ENCODE measurements around the gene PMM2.
"Not testable (repeated sequence)": the region's sequence is repeated elsewhere in the genome, so short reads cannot be mapped to it uniquely, and the experiment has no call there.

PMM2 gene

DNA sequence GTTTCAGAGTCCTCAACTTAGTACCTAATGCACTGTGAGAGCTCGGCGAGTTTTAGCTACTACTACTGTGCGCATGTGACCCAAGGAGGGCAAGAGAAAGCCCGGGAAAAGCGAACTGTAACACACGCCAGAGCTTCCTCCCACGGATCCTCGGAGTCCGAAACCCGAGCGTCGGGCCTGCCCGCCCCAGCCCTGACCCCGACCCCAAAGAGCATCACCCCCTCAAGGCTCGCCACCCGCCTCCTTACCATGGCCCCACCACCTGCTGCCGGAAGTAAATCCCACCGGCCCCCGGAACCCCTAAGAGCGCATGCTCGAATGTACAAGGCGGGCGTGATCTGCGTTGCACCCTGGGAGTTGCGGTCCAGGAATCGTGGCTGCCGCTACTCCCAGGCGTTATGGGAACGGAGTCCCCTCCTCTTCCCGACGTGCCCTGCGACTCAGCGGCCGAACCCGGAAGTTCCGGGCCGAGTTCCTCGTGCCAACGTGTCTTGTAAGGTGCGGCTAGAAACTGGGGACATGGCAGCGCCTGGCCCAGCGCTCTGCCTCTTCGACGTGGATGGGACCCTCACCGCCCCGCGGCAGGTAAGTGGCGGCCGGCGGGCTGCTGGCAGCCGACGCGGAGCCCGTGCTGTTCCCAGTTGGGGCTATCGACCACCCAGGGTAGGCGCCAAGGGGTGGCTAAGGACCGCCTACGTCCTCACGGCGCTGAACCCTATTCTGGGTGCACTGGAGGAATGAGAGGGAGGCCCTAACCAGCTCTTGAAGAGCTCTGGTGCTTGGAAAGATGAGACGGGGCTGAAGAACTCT lies at the start of gene PMM2, which contains the start of gene TMEM186:
PMM2 (plus strand) TSS at position 476 of the 810 bp plus-strand sequence; CDS start at position 520, 44 bp downstream.
TMEM186 (minus strand) TSS at position 276 of the 810 bp plus-strand sequence; CDS start at position 251, 25 bp downstream.
- peak; percentile 92 to 94 for DNase-seq (ENCODE audit: low read depth in 2 of 2)

DNA sequence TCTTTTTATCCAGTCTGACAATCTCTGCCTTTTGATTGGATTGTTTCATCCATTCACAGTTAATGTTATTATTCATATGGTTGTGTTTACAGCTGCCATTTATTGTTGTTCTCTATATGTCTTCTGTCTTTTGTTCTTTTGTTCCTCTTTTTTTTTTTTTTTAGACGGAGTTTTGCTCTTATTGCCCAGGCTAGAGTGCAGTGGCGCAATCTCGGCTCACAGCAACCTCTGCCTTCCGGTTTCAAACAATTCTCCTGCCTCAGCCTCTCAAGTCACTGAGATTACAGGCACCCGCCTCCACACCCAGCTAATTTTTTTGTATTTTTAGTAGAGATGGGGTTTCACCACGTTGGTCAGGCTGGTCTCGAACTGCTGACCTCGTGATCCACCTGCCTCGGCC lies 48.7 kb upstream of the PMM2 start:
- DNase-seq (ENCODE audit: low read depth in 2 of 2) = not testable (repeated sequence)

DNA sequence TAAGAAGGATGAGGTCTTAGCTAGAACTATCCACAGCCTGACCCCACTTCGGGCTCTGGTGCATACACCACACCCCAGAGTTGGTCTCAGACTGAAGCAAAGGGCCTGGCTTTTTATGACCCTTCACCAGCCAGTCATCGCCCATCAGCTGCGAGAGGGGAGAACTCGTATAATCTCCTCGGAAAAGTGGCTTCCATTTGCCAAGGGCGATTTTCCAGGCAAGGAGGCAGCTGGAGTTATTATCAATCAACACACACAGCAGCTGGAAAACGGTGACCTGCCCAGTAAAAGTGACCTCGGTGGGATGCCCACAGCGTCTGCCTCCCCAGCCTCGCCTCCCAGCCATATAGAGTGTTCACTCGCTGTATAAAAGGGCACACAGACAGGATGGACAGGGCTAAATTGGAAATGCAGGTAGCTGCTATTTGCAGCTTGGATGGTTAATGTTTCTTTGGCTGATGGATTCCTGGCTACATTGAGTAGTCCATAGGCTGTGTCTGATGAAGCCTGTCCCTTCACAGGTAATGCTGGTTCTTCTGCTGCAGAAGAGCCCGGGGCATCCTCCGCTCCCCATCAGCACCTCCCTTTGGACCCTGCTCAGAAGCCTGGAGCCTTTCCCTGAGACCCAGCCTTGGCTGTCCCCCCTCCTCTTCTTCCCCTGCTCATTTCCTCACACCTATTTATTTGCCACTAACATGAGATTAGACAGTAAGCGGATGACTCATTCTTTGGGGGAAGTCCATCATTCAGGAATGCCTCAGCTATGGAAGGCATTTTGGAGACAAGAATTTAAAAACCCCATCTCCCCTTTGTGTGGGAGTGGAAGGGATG lies 45.9 kb upstream of the PMM2 start:
- no peak for DNase-seq (ENCODE audit: low read depth in 2 of 2)

DNA sequence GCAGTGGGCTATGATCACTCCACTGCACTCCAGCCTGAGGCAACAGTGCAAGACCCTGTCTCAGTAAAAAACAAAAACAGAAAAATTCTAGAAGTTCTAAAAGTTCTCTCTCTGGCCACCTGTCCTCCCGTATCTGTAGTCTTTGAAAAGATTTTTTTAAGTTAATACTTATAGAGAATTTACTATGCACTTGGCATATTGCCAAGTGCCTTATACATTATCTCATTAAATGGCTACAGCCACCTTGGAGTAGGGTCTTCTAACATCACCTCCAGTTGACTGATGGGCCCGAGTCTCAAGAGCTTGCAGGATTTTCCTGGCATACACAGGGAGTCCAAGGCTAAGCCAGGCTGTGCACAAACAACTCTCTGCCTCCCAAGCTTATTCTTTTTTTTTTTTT lies 44.9 kb upstream of the PMM2 start:
- no peak for DNase-seq (ENCODE audit: low read depth in 2 of 2)

DNA sequence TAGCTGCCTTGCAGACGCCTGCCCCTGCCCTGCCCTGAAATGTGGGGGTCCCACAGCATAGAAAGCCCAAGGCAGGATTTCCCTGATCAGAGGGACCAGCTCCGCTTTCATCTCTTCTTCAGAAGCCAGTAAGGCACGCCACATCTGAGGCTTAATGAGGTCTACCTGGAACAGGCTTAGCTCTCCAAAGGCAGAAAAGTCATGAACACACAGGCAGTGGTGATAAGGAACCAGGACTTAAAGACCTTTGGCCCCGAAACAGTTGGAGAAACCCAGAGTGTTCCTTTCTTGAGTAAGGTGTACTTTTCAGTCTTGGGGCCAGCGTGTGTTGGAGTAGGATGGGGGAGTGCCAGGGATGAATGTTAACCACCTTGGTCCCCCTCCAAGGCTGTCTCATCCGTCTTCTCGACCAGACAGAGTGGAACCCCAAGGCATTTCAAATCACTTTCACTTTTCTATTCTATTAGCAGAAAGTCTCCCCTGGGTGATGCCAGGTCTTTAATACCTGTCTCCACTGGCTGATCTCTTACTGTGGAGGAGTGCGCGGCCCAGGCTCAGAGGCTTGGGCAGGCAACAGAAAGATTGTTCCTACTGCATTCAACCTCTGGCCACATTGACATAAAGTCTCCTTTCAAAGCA lies 44.1 kb upstream of the PMM2 start:
- DNase-seq (ENCODE audit: low read depth in 2 of 2) = no peak

DNA sequence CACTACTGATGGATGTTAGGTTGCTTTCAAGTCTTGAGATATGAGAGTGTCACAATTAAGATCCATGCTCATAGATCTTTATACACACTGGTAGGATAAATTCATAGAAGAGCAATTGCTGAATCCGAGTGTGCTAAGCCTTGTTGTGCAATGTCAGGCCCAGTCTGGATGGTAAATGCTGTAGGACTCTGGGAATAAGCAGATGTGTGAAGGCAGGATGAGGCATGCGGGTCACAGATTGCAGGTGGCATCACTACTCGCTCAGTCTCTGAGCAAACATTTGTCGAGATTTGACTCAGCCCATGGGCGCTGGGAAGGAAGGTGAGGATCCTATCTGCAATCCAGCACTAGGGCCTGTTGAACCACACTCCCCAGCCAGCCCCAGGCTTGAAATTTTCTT lies 40.9 kb upstream of the PMM2 start:
- no peak for DNase-seq (ENCODE audit: low read depth in 2 of 2)

DNA sequence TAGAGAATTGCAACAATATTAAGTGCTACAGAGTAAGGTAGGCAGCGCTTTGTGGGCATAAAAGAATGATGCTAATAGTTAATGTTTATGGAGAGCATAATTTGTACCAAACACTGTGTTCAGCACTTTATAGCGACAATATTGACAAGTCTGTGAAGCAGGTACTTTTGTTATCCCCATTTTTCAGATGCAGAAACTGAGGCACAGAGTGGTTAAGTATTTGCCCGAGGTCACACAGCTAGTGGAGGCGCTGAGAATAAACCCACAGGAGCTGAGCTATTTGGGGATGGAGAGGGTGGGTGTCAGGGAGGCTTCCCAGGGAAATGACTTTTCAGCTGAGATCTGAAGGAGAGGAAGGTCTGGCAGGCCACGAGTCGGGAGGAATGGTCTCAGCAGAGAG lies 39.6 kb upstream of the PMM2 start:
- no peak for DNase-seq (ENCODE audit: low read depth in 2 of 2)

DNA sequence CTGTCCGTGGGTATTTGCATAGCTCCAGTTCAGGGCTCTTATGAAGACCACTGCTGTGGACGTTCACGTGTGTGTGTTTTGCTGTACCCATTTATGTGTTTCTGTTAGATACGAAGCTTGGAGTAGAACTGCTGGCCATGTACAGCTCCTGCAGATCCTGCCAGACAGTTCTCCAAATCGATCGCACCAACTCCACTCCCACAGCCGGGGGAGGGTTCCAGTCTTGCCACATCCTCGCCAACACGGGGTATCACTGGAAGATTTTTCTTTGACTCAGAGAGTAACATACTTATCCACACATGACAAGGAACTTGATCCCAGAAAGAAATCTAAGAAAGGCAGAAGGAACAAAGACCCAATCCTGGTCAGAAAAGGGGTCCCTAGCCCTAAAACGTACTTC lies 37.6 kb upstream of the PMM2 start:
- no peak for DNase-seq (ENCODE audit: low read depth in 2 of 2)

DNA sequence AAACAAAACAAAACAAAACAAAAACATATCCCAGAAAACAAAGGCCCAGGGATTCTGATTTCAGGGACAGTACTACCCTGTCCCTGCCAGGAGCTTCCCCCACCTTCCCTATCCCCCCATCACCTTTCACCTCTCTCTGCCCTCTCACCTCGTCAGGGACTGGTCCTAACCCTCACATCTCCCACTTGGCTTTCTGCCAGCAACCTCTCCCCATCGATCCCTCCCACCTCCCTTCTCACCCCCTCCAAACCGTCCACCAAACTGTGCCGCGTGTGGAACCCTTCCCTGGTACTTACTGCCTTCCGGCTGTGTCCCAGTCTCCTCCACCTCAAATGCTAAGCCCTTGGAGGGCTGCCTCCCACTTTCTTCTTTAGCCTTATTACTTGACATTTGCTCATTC lies 36.6 kb upstream of the PMM2 start:
- no peak for DNase-seq (ENCODE audit: low read depth in 2 of 2)

DNA sequence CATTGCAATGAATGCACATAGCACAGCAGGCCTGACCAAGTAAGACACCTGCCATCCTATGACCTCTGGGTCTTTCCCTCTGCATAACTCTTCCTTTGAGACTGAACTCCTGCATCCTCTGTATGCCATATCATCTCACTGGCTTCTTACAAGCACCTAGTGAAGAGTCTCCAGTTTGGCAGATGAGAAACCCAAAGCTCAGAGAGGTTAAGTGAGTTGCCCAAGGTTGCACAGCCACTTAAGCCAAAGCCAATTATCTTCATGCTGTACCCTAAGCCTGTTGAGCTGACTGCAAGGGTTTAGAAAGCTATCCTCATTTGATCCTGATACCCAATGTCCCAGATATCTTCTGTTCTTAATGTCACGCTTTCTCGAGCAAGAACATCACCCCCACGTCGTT lies 35.4 kb upstream of the PMM2 start:
- DNase-seq (ENCODE audit: low read depth in 2 of 2) = no peak

DNA sequence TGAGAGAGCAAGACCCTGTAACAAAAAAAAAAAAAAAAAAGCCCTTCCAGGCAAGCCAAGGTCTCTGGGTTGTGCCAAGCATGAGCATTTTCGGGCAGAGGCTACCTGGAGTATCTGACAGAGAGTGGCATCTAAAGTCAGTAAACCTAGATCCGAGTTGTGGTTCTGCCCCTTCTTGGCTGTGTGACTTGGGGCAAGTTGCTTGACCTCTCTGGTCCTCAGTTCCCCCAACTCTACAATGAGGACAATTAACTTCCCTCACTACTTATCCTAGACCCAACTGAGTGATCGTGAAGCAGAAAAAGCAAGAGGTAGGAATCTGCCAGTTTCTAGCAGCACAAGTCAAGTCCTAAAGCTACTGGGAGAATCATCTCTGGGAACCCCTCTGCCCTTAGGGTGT lies 34.6 kb upstream of the PMM2 start:
- DNase-seq (ENCODE audit: low read depth in 2 of 2) = no peak

DNA sequence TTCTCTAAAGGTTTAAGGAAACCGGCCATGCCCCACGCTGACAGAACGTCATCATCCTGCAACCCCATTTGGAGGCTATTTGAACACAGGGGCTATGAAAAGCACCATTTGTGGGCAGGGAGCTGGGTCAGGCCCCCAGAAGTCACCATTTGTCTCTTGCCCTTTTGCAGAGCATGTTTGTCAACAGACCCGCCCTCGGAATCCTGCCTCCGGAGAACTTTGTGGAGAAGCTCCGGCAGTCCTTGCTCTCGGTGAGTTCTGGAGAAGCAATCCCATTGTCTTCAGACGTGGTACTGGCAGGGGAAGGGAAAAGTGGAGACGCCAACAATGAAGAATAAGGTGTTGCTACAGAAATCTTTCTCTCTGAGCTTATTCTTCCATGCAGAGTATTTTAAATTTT lies 33.7 kb upstream of the PMM2 start:
- DNase-seq (ENCODE audit: low read depth in 2 of 2) = no peak

DNA sequence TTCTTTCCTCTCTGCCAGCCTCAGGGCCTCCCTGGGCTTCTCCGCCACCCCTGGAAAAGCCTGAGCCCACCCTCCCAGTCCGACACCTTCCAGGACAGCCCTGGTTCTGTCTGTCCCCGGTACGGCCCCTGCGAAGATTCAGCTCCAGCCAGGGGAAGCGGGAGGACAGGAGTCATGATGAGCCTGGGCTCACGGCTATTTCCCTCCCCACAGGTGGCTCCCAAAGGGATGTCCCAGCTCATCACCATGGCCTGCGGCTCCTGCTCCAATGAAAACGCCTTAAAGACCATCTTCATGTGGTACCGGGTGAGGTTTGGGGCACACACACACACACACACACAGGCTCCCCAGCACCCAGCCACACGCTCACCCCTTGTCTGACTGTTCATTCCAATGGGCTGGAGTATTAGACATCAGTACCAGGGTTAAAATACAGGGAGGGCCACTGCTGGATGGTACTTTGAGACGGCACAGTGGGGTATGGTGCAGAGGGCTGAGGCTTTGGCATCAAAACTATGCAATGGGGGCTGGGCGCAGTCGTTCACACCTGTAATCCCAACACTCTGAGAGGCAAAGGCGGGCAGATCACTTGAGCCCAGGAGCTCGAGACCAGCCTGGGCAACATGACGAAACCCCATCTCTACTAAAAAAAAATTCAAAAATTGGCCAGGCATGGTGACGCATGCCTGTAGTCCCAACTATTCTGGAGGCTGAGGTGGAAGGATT lies 33.0 kb upstream of the PMM2 start:
- no peak for DNase-seq (ENCODE audit: low read depth in 2 of 2)

DNA sequence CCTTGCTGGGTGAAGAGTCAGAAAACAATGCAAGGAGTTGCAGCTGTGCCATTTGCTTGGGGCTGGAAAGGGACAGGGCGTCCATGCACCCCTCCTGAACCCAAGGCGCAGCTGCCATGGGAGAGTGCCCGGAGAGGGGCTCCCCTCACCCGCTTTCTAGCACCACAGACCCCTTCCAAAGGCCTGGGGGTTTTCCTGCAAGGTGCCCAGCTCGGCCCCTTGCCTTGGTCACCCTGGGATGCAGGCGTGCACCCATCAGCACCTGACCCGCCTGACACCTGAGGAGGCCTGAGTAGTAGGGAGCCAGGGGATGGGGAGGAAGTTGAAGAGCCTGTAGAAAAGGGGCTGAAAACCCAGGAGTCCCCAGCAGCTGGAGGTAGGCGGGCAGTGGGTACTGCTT lies 30.5 kb upstream of the PMM2 start:
- DNase-seq (ENCODE audit: low read depth in 2 of 2) = no peak

DNA sequence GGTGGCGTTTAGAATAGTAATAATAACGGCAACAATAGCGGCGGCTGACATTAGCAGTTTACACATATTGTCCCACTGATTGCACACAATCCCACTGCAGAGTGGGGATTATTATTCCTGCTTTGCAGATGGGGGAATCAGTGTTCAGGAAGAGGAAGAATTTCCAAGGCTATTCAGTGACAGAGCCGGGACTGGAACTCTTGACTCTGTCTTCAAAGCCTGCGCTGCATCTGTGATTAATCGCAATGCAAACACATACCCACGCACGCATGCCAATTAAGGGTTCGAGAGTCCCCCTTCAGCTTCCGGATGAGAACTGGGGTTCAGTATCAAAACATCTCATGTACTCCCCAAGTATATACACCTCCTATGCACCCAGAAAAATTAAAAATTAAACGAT lies 29.4 kb upstream of the PMM2 start:
- no peak for DNase-seq (ENCODE audit: low read depth in 2 of 2)

DNA sequence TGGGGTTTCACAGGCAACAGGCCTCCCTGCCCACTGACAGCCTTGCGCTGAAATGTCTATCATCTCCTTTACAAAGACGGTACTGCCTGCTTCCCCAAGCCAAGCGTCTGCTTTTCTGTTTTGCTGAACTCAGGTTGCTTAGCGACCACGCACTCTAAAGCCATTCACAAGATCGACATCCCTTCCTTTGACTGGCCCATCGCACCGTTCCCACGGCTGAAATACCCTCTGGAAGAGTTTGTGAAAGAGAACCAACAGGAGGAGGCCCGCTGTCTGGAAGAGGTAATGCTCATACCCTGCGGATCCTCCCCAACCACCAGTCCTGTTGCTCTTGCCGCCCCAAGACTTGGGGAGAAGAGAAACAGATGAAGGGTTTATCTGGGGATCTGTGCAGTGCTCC lies 28.9 kb upstream of the PMM2 start:
- DNase-seq (ENCODE audit: low read depth in 2 of 2) = no peak

DNA sequence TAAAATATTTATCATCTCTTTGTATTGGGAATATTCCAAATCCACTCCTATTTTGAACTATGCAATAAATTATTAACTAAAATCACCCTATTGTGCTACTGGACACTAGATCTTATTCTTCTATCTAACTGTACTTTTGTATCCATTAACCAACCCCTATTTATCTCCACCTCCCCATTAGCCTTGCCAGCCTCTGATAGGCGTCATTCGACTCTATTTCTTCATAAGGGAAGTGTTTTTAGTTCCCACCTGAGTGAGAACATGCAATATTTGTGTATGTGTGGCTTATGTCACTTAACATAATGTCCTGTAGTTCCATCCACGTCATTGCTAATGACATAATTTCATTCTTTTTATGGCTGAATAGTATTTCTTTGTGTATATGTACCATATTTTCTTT lies 24.1 kb upstream of the PMM2 start:
- DNase-seq (ENCODE audit: low read depth in 2 of 2) = no peak

DNA sequence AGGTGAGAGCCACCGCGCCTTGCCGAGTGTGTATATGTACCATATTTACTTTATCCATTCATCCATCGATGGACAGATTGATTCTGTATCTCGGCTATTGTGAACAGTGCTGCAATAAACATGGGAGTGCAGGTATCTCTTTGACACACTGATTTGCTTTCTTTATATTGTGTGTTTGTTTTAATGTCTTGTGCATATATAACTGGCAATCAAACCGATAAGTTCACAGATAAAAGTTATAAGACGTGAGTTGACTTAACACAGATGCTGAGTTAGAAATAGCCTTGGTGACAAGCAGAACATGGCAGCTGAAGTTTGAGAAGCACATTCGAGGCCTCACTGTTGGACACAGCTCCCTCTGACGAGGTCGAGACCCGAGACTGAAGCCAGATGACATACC lies 23.4 kb upstream of the PMM2 start:
- no peak for DNase-seq (ENCODE audit: low read depth in 2 of 2)

DNA sequence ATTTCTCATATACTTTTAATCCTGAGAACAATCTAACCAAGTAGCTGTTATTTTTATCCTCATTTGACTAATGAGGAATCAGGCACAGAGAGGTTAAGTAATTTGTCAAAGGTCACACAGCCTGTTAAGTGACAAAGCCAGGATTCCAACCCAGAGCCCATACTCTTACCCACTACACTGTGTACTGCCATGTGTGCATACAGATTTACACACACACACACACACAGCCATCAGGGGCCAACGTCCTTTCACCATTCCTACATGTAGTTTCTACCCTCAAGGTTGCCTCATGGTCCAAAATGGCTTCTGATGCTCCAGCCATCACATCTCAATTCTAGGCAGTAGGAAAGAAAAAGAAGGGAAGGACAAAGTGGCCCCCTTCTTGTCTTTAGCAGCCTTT lies 22.3 kb upstream of the PMM2 start:
- no peak for DNase-seq (ENCODE audit: low read depth in 2 of 2)

DNA sequence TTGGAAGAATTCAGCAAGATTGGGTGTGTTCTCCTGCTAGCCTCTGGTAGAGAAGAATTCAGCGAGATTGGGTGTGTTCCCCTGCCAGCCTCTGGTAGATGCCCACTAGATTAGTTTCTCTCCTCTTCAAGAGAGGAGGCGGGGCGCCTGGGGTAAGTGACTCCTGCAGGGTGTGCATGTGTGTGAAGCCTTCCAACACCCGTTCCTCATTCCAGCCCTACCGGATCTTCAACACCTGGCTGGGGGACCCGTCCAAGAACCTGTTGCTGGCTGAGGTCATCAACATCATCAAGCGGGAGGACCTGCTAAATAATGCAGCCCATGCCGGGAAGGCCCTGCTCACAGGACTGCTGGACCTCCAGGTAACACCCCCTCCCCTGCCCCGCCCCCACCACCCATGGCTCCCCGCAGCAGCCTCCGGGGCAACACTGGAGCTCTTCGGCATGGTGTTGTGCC lies 21.5 kb upstream of the PMM2 start:
- no peak for DNase-seq (ENCODE audit: low read depth in 2 of 2)

DNA sequence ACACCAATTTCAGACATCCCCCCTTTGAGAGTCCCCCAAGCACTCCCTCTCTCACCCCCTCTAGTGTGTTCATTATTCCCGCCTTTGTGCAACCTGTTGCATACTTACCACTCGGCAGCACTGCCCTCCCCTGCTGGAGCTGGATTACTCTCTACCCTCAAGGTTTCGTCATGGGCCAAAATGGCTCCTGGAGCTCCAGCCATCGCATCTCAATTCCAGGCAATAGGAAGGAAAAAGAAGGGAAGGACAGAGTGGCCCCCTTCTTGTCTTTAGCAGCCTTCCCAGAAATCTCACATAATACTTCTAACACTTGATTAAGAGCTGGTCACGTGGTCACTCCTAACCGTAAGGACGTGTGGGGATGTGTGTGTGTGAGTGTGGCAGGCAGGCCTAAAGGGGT lies 20.4 kb upstream of the PMM2 start:
- no peak for DNase-seq (ENCODE audit: low read depth in 2 of 2)

DNA sequence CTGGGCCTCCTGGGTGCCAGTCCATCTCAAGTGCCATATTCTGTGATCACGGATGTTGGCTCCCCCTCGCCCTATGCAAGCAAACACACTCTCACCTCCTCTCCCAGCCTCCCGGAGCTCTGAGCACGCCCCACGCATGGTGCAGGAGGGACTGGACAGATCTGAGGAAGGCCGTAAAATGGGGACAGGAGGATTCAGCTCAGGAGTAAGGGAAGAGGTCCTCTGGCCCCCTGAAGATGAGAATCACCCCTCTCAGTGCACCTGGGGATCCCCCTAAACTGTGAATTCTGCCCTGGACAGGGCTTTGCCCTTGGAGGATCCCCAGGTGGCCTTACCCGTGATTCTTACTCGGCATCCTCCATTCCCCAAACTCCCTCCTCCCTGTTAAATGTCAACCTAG lies 15.8 kb upstream of the PMM2 start:
- no peak for DNase-seq (ENCODE audit: low read depth in 2 of 2)
